Esophagus (tissue), 2 donors: ENCODE measurements around the gene SLC12A8. TPM values are rescaled to one million over a fixed set of nuclear protein-coding genes. Genes with fewer than 3 reads are reported as not detected.

Experiments
- H3K27ac ChIP-seq, 2 donors: one replicate each; pipeline ENCODE4 v1.5.1; 2013; ENCODE audit warnings: low read depth in 2 of 2, mild to moderate bottlenecking in 2 of 2, inconsistent platforms in 1 of 2, low read length in 1 of 2, moderate library complexity in 1 of 2
- H3K27me3 ChIP-seq, 2 donors: one replicate each; pipeline ENCODE4 v1.6.1; 2013; ENCODE audit warnings: low read length in 2 of 2, control low read depth in 1 of 2, mild to moderate bottlenecking in 1 of 2; ENCODE audit not compliant: insufficient read depth in 2 of 2, control insufficient read depth in 1 of 2
- H3K36me3 ChIP-seq, 2 donors: one replicate each; pipeline ENCODE4 v1.6.1; 2013; ENCODE audit warnings: low read length in 1 of 2; ENCODE audit not compliant: control insufficient read depth in 2 of 2, insufficient read depth in 2 of 2
- H3K4me1 ChIP-seq, 2 donors: one replicate each; pipeline ENCODE4 v1.6.1; 2013; ENCODE audit warnings: low read length in 1 of 2; ENCODE audit not compliant: control insufficient read depth in 2 of 2, insufficient read depth in 2 of 2
- H3K4me3 ChIP-seq, 2 donors: one replicate each; pipeline ENCODE4 v1.5.1; 2013; ENCODE audit warnings: low read length in 2 of 2, mild to moderate bottlenecking in 2 of 2, low read depth in 1 of 2, moderate library complexity in 1 of 2
- H3K9me3 ChIP-seq, 2 donors: one replicate each; pipeline ENCODE4 v1.6.1; 2013; ENCODE audit warnings: mild to moderate bottlenecking in 2 of 2, low read depth in 1 of 2, low read length in 1 of 2, moderate library complexity in 1 of 2; ENCODE audit not compliant: control insufficient read depth in 2 of 2, insufficient read depth in 1 of 2
- WGBS, 2 donors: extraction: QIAGEN DNeasy Blood & Tissue Kit; methylation state at CpG; one replicate each; pipeline ENCODE4 v1.1.7; 2013; 5-methylcytosine and 5-hydroxymethylcytosine counted together
- polyA plus RNA-seq, 2 donors: library from polyadenylated mRNA; stranded (reverse); fragments of 200-250 nt; gene quantifications; one replicate each; pipeline ENCODE4 v1.2.3, GENCODE V29; 2013
- donor health status: healthy with polysubstance abuse.
- donor health status: Bipolar disorder and iron deficiency.

The SLC12A8 gene
- polyA plus RNA-seq, 2 donors: 2.7 TPM

GRCh38 chr3:125206934-125207333 is 5.6 kb downstream of the SLC12A8 start:
- Histone ChIP-seq H3K9me3 (no peaks in the 10 kb centered on the region), H3K27ac (no peak overlapping the region), H3K36me3 (no peaks in the 10 kb centered on the region), H3K4me3 (no peak overlapping the region), H3K4me1 (peaks cover 0 to 5% of the 10 kb centered on the region in 2 donors), H3K27me3 (peaks cover 0 to 3% of the 10 kb centered on the region in 2 donors)
- 61 to 70% methylated on average over 6 of the region's 6 CpGs for WGBS, 2 donors

DNA sequence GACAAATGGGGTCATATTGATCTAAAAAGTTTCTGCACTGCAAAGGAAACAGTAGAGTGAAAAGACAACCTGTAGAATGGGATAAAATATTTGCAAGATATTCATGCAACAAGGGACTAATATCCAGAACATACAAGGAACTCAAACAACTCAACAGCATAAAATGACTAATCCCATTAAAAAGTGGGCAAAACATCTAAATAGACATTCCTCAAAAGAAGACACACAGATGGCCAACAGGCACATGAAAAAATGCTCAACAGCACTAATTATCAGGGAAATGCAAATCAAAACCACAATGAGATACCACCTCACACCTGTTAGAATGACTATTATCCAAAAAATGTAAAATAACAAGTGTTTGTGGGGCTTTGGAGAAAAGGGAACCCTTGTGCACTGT is 8.8 kb downstream of the SLC12A8 start:
- H3K4me3 ChIP-seq: no peak overlapping the region
- no peaks in the 10 kb centered on the region for H3K9me3 ChIP-seq
- no peaks in the 10 kb centered on the region for H3K27me3 ChIP-seq
- H3K36me3 ChIP-seq: no peaks in the 10 kb centered on the region
- no peak overlapping the region for H3K27ac ChIP-seq
- no peaks in the 10 kb centered on the region for H3K4me1 ChIP-seq

DNA sequence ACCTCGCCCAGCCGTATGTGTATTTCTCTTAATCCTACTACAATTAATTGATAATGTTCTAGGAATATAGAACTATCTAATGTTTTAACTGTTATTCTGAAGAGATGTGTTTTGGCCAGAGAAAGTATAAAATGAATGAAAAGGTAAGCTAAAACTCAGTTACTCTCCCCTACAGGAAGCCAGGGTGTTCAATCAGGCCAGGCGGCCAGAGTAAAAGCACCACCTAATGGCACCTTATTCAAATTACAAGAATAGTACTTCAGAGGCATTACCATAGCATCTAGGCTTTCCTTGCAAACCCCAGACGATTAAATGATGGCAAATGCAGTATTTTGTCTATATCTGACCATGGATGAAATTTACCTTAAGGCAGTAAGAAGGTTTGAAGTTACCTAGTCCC is 10.4 kb downstream of the SLC12A8 start:
- H3K4me3 ChIP-seq: no peak overlapping the region
- no peaks in the 10 kb centered on the region for H3K9me3 ChIP-seq
- no peaks in the 10 kb centered on the region for H3K4me1 ChIP-seq
- no peaks in the 10 kb centered on the region for H3K27me3 ChIP-seq
- no peaks in the 10 kb centered on the region for H3K36me3 ChIP-seq
- no peak overlapping the region for H3K27ac ChIP-seq
- WGBS, 2 donors: 86 to 91% methylated on average over 4 of the region's 4 CpGs

- Histone ChIP-seq H3K4me1 (no peaks in the 10 kb centered on the region), H3K27ac (no peak overlapping the region), H3K9me3 (no peaks in the 10 kb centered on the region), H3K4me3 (no peak overlapping the region), H3K36me3 (no peaks in the 10 kb centered on the region), H3K27me3 (no peaks in the 10 kb centered on the region)
- WGBS, 2 donors: 87 to 89% methylated on average over 6 of the region's 6 CpGs
Measured at GRCh38 chr3:125200731-125201139, 11.8 kb downstream of the SLC12A8 start.

DNA sequence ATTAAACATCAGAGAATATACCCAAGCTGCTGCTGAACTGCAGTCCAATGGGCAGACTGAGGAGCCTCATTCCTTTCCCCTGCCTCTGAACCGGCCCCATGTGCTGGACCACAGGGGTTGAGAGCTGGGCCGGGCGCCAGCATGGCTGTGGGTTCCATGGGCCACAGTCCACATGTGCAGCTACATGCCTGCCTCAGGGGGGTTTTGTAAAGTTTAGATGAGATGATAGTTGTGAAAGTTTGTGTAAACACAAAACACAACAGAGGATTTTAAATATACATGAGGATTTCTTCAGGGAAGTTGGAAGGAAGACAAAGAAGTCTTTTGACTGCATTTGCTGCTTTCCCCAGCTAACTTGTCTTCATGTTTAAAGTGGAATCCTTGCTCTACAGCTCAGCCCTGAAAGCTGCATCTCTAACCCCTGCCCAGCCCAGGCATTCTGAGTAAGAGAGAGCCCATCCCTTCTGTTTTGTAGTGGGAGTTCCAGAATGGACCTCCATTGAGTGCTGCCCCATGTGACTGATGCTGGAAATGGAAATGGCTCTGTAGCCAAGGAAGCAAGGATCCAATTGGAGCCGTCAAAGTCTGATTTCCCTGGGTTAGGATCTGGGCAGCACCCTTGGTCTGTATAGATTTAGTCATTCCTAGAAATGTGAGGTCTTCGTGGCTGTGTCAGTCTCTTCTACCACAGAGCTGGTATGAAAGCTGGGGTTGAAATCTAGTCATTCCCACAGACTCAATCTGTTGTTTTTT is 17.5 kb downstream of the SLC12A8 start:
- Histone ChIP-seq H3K4me1 (peaks cover 4 to 5% of the 10 kb centered on the region in 2 donors), H3K4me3 (no peak overlapping the region), H3K36me3 (peaks cover 0 to 3% of the 10 kb centered on the region in 2 donors), H3K9me3 (no peaks in the 10 kb centered on the region), H3K27ac (no peak overlapping the region), H3K27me3 (no peaks in the 10 kb centered on the region)
- 50 to 66% methylated on average over 5 of the region's 5 CpGs for WGBS, 2 donors

DNA sequence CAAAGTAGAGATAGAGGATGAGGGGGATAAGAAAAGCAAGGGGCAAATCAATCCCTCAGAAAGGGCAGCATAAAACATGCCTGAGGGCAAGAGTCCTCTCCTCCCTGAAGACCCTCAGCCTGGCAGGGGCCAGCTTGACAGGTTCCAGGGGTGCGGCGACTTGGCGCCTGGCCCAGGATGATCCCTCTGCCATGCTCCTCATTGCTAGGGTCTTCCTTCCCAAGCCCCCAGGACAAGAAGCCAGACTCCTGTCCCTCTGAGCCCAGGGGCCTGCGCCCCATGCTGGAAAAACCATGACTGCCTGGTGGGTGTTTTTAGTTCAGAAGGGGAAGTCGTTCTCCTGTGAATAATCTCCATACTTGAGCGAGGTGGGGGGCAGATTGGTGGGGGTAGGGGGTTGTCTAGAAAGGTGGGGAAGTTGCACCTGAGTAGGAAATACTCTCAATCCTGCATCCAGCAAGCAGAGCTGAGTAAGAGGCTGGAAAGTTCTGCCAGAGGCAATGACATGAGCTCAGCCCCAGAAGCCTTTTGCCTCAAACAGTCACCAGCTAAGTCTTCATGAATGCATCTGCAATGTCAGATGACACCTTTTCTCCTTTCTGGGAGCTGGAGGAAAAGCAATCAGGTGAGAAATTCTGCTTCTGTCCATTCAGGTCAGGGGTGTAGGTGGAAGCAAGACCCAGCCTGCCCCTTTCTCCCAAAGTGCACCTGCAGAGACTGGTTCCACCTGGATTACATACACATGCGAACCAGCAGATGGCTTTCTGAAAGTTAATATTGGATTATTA is 18.3 kb downstream of the SLC12A8 start:
- Histone ChIP-seq H3K9me3 (no peaks in the 10 kb centered on the region), H3K36me3 (peaks cover 0 to 3% of the 10 kb centered on the region in 2 donors), H3K27me3 (no peaks in the 10 kb centered on the region), H3K4me3 (no peak overlapping the region), H3K27ac (no peak overlapping the region), H3K4me1 (peaks cover 4 to 5% of the 10 kb centered on the region in 2 donors)
- WGBS, 2 donors: 76 to 80% methylated on average over 7 of the region's 7 CpGs

GRCh38 chr3:125192190-125193035 is 20.1 kb downstream of the SLC12A8 start:
- 81 to 85% methylated on average over 11 to 12 of the region's 12 CpGs for WGBS, 2 donors
- Histone ChIP-seq H3K4me1 (peaks cover 4 to 5% of the 10 kb centered on the region in 2 donors), H3K27ac (no peak overlapping the region), H3K4me3 (no peak overlapping the region), H3K36me3 (peaks cover 0 to 3% of the 10 kb centered on the region in 2 donors), H3K9me3 (no peaks in the 10 kb centered on the region), H3K27me3 (no peaks in the 10 kb centered on the region)

- Histone ChIP-seq H3K27ac (no peak overlapping the region), H3K4me3 (no peak overlapping the region), H3K36me3 (peaks cover 0 to 3% of the 10 kb centered on the region in 2 donors), H3K27me3 (no peaks in the 10 kb centered on the region), H3K4me1 (peaks cover 4 to 5% of the 10 kb centered on the region in 2 donors), H3K9me3 (no peaks in the 10 kb centered on the region)
- 82 to 85% methylated on average over 7 of the region's 7 CpGs for WGBS, 2 donors
Measured at GRCh38 chr3:125191730-125192129, 20.8 kb downstream of the SLC12A8 start.

- Histone ChIP-seq H3K4me1 (peaks cover 4 to 5% of the 10 kb centered on the region in 2 donors), H3K9me3 (no peaks in the 10 kb centered on the region), H3K27ac (no peak overlapping the region), H3K36me3 (peaks cover 0 to 3% of the 10 kb centered on the region in 2 donors), H3K4me3 (no peak overlapping the region), H3K27me3 (no peaks in the 10 kb centered on the region)
- WGBS, 2 donors: 78 to 90% methylated on average over 4 of the region's 4 CpGs
Measured at GRCh38 chr3:125191256-125191655, 21.3 kb downstream of the SLC12A8 start.
